LoVo (cell line): Measurements from ENCODE around the gene SMARCB1.
A peak's percentile ranks its signal among the peaks of the same experiment; 100 is the strongest.

ENCODE experiments used
- DNase-seq: peaks from one replicate; pipeline ENCODE4 v3.0.0-alpha.2; 2016; ENCODE audit warnings: low spot score

SMARCB1 gene

DNA sequence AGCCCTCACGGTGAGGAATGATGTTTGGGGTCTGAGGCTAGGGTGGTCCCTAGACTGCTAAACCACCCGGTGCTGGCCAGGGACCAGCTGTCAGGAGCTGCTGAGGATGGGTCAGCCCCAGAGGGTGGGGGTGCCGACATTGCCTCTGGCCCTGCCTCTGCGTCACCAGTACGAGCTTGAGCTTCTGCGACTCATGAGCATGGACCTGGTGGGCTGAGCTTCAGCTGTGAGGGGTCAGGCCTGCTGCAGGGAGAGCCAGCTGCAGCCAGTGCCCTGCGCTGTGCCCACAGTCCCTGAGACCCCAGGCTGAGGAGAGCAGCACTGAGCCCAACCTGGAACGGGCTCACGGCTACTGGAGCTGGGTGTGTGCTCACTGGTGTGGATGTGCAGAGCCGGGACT lies 45.0 kb downstream of the SMARCB1 start:
- no peak for DNase-seq

DNA sequence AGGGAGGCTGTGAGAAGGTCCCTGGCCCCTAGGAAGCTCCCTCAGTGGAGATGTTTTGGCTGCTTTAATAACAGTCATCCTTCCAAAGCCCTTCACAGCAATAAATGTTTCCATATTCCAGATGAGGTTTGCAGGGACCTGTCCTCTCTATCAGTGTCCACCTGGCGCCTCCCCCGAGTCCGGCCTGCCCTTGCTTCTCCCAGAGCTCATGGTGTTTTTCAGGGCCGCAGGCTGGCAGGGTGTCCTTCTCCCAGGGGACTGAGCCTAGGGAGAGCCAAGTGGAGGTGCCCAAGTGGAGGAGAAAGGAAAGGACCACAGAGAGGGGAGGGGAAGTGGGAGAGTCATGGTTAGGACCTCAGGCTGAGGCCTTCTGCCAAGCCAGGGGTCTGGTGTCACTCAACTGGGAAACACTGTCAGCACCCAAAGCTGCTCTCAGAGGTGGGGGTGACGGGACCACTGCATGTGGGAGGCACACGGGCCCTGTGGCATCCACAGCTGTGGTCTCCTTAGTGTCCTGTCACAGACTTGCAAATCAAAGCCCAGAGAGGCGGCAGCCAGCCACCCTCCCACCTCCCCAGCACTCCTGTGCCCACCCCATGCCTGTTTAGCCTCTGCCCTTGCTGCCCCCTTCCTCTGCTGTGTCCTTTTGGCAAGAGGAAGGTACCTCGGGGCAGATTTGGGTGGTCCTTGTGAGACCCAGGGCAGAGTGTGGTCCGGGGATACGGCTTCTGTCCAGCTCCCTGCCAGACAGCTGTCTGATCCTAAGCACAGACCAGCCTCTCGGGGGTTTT lies 45.7 kb downstream of the SMARCB1 start:
- DNase-seq: no peak

DNA sequence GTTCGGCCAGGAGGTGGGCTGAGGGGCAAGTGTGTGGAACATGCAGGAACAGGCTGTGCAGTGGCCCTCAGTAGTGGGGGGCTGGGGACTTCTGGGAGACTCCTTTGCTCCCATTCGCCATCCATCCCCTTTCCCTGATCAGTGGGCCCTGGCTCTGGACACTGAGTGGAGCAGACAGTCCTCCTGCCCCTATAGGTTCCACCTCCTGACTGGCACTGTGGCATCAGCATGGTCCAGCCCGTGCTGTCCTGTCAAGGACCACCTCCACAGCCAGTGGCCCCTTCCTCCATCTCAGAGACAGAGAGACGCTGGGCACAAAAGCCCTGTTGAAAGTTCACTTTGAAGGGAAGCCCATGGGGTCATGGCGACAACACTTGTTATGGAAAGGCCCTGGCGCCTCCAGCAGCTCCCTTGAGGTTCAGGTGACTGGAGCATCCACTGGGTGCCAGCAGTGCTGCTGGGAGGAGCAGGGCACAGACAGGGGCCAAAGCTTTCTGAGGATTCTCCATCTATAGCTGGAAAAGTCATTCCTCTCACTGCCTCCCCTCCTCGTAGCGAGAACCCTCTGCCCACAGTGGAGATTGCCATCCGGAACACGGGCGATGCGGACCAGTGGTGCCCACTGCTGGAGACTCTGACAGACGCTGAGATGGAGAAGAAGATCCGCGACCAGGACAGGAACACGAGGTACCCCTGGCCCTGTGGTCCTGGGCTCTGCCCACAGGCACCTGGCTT lies 46.4 kb downstream of the SMARCB1 start:
- no peak for DNase-seq

DNA sequence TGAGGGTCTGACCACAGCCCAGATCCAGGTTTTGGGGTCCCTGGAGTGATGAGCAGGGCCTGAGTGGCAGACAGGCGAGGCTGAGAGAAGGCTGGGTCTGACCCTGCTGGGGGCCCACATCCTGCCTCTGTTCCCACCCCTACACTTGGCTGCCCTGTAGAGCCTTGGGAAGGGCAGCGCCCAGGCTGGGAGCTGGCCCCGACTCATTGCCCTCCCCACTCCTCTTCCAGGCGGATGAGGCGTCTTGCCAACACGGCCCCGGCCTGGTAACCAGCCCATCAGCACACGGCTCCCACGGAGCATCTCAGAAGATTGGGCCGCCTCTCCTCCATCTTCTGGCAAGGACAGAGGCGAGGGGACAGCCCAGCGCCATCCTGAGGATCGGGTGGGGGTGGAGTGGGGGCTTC lies 47.1 kb downstream of the SMARCB1 start:
- no peak for DNase-seq

DNA sequence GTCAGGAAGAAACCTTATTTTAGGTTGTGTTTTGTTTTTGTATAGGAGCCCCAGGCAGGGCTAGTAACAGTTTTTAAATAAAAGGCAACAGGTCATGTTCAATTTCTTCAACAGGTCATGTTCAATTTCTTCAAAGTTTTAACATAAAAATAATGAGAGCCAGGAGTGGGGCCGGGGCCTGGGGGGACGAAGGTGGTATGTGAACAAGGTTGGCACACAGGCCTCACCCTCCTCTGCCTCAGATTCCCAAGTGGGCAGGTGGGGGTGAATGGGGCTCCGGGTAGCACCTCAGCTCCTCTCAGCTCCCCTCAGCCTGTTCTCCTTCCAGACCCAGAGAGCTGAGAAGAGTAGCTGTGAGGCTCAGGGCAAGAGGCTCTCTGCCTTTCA lies 47.6 kb downstream of the SMARCB1 start:
- no peak for DNase-seq

DNA sequence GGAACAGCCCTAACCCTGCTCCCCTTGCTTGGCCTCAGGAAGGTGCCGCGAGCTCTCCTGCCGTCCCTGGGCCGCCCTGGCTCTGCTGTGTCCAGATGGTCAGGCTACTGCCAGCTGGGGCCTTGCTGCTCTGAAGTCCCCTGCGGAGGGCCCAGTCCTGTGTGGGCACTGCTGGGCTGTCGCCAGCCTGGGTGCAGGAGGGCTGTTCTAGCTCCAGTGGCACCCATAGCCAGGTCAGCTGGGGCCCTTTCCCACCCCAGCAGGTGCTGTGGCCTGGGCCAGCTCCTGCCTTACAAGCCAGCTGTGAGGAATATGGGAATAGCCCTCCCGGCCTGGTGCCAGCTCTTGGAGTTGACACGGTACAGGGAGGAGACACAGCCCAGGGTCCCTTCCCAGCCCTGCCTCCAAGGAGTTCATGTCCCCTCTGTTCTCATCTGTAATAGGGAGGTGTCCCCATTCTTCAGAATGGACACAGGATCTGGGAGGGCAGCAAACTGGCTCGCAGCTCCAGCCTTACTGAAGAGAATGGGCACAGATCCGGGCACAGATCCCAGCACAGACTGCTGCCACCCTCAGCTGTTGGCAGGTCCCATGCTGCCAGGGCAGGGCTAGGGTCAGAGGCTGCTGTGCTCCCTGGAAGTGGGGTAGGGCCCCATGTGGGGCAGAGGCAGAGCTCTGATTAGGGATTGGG lies 48.2 kb downstream of the SMARCB1 start:
- no peak for DNase-seq

DNA sequence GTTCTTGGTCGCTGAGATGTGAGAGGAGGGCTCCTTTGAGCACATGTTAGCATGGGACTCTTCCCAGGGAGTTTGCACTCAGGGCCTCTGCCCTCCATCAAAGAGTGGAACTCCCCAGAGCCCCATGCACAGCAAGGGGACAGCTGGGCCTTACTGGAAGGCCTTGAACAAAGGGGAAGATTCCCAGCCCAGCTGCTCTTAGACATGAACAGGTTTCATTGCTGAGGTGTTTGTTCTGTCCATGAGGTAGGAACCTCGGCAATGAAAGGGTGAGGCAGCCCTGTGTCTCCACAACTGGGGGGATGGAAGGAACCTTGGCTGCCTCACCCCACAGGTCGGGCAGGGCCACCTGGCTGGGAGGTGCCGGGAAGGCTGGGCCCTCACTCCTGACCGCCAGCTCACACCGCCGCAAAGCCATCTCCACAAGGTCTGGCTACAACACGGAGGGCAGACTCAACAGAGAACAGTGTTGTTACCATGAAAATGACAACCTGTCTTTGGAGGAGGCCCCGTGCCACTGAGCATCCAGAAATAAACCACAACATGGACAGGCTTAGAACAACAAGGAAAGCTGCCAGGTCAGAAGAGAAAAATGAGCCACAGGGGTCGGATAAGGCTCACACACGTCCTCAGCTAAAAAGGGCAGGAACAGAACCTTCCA lies 48.8 kb downstream of the SMARCB1 start:
- DNase-seq: no peak

DNA sequence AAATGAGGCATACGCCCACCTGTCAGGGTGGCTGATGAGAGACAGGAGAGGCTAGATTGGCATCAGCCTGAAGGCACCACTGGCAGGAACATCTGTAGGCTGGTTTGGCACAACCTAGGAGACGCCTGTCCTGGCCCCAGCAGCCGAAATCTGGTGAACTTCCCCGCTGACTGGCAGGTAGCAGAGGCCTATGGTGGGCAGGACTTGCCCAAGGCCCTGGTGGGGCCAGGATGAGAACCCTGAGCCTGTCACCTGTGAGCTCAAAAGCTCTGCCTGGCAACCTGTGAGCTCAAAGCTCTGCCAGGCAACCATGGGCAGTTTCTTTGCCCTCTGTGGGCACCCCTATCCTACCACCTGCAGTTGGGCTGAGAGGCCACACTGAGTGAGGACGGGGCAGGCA lies 49.5 kb downstream of the SMARCB1 start:
- DNase-seq: no peak

DNA sequence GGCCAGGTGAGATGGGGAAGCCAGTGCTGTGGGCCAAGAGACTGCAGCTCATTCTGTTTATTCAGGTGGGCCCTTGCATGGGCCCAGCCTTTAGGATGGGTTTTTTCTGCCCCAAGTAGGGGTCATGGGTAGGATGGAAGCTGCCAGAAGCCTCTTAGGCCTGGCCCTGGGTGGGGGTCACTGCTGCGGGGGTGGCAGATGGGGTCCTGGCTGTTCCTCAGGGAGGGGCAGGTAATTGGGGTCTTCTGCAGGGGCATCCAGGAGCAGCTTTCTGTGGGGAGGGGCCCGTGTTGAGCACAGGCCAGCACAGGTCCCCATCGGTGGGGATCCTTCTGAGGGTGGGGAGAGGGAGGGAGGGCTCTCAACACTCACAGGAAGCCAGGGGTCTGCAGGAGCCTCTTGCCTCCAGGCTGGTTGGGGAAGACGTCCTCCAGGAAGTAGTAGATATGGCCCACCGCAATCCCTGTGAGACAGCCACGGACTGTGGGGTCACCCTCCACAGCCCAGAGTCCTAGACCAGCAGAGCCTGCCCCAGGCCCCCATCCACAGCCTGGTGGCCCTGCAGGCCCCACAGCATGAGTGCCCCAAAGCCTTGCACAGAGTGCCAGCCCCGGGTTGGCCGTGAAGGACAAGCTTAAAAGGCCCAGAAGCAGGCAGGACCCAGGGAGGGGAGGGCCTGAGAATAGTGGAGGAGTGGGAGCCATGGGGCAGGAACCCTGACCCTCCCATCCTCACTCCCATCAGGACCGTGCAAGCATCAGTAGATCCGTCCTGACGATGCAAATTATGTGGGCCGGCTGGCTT lies 50.1 kb downstream of the SMARCB1 start:
- no peak for DNase-seq

DNA sequence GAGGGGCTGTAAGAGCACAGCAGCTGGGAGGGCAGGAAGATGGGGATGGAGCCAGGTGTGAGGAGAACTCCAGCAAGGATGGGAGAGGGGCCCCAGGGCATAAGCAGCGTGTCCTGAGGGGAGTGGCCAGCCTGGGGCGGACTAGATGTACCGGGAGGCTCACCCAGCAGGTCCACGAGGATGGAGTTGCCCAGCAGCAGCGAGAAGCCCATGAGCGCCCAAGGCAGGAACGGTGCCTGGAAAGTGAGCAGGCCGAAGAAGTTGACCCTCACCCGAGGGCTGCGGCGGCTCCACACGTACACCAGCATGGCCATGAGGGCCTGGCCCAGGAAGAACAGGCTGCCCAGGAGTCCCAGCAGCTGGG lies 50.7 kb downstream of the SMARCB1 start:
- no peak for DNase-seq

DNA sequence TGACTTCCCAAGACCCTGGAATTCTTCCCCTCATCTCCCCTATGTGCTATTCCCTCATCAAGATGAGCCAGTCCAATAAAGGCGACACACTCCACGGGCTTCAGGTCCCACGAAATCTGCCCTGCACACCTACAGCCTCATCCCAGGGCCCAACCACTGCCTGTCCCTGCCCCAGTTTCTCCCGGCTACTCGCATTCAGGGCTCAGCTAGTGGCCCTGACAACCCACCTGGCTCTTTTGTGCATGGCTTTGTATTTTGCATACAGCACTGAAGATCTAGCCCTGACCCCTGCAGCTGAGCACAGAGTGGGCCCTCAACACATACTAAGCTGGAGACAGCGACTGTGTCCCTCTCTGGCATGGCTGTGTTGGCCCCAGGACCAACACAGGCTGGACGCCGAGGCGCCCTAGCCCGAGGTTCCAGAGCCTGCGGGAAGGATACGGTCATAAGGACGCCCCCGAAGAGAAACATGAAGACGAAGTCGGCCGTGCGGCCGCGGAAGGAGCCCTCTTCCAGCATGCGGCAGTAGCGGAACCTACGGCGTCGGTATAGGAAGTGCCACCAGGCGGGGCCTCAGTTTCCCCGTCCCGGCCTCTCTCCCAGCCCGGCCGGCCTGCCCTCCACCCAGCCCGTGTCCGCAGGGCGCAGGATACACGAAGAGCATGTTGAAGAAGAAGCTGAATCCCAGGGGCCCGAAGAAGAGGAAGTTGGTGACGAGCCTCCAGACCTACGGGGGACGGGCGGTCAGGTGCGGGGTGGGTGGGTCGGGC lies 51.3 kb downstream of the SMARCB1 start:
- no peak for DNase-seq

DNA sequence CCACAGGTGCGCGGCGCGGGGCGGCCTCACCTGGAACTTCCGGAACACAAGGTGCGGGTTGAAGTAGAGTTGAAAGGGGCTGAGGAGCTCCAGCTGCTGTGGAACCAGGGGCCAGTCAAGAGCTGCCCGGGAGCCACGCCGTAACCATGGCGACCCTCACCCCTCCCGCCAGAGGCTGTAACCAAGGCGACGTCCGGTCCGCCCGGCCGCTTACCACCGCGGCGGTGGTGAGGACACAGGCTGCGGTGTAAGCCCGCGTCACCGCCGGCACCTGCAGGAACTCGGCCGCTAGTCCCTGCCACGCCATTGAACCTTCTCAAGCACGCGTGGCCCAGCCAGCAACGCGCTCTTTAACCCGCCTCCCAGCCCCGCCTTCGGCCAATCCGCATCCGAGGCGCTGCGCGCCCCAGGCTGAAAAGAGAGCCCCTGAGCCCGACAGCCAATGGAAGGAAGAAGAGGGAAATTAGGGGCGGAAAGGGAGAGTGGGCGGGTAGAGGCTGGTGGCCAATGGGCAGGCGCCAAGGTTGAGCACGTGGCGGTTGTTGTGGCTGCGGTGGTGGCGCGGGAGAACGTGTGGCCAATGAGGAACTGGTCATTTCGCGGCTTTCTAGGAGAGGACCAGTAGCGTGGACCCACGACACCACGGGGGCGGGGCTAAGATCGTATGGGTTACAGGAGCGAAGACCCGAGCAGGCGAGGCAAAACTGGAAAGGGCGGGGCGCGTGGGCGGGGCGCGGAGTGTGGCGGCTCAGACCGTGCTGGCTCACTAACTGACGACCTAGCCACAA lies 52.1 kb downstream of the SMARCB1 start, which contains the start of gene DERL3:
TSS of gene DERL3 (minus strand) at position 326 of the 788 bp plus-strand sequence. CDS start at position 307, 19 bp downstream.
- peak; percentile 80 for DNase-seq

DNA sequence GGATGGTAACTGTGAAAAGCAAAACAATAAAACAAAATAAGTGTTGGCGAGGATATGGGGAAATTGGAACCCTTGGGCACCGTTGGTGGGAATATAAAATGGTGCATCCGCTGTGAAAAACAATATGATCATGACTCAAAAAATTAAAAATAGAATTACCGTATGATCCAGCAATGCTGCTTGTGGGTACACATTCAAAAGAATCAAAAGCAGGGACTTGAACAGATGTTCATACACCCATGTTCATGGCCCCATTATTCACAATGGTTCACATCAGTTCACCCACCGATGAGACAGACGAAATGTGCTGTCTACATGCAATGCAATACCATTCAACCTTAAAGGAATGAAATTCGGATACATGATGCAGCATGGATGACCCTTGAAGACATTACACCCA lies 53.3 kb downstream of the SMARCB1 start:
- no peak for DNase-seq

DNA sequence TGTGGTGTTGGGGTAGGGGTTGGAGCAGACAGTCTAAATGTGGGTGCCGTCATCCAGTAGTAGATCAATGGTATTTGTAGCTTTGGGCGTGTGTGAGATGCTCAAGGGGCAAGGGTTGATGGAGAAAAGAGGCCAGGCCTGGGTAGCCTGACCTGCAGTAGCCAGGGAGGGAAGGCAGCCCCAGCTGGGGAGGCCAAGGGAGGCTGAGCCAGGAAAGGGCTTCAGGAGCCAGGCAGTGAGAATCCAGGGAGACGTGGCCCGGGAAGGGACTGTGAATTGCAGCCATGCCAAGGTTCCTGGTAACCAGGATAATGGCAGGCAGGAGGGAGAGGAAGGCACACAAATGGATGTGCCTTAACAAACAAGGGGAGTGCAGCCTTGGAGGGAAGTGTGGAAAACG lies 54.5 kb downstream of the SMARCB1 start:
- DNase-seq: no peak

DNA sequence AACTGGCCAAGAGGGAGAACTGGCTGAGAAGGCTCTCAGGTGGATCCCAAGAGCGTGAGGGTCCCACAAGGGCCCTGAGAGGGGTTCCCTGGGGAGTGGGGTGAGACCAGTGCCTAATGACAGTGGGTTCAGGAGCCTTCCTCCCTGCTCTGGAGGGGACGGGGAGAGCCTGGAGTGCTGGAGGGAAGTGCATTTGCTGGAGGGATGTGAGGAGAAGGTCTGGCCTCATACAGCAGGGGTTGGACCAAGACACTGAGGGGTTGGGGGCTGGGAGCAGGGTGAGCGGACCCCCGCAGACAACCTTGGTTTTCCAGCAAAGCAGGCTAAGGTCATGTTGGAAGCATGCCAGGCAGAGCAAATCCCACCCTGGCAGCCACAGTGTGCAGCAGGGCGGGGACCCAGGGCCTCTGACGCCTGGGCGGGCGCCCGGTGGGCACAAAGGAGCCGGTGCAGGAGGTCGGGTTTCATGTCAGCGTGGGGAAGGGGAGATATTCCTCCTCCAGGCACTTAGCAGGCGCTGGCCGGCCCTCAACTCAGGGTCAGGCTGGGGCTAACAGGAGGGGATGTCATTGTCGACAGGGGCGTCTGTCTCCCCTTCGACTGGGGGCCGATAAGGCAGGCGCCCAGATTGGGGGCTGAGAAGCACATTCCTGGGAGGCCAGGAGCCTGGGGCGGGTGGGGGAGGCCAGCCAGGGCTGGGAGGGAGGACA lies 55.1 kb downstream of the SMARCB1 start:
- DNase-seq: no peak

DNA sequence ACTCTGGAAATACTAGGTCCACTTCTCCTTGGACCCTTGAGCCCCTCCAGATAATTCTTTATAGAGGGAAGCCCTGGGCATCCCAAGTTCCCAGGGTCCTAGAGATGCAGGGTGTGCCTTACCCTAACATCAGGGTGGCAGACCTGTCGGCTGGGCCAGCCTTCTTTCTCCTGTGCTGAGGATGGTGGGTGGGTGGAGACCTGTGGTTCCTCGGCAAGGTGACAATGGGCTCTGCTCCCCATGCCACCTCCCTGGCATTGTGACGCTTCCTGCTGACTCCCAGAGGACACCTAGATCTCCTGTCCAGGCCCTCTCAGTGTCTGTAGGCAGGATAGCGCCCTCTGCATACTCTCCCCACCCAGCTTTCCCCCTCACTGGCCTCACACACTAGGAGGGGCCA lies 55.8 kb downstream of the SMARCB1 start:
- no peak for DNase-seq

DNA sequence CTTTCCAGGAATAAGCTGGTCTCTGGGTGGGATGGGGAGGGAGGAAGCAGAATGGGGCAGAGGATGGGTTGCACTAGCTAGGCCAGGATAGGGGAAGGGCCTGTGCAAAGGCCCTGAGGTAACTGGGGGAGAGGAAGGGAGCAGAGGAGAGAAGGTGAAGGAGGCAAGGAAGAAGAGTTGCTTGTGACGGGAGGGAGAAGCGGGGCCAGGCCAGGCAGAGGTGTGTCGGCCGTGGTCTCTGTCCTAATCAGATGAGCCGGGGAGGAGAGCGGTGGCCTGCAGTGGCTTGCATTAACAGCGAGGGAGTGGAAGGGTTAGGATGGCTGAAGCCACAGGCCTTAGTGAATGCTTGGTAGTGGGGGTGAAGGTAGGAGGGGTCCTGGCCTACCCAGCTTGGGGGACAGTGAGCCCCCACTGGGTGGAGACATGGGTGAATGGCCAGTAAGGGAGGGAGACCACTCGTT lies 58.0 kb downstream of the SMARCB1 start:
- DNase-seq: no peak

DNA sequence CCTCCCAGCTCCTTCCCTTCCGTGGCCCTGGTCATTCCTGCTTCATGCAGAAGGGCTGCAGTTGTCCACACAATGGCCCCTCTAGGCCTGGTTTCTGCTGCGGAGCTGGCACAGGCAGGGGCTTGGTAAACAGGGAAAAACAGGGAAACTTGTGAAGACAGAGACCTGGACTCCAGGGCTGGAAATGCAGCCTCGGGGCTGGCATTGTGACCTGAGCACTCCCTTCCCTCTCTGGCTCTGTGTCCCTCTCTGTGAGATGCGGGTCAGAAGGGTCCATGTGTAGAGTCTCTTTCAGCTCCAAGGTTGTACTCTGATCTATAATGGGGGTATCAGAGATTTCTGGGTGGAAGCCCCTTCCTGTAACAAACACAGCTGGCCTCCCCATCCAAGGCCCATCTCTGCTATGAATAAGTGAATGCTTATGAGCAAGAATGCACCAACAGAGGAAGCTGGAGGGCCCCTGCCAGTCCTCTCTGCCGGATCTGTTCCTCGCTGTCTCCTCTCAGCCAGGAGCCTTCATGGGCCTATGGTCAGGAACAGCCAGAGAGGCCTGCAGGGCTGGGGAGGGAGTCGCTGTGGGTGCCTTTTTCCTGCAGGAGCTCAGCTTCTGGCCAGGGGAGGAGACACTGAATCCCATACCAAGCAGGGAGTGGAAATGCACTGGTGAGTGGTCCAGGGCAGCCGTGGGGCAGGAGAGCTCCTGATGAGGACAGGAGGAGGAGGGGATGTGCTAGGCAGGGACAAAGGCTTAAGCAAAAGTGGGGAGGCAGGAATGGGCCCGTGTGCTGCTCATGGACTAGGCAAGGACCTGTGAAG lies 58.7 kb downstream of the SMARCB1 start:
- DNase-seq: no peak
